HepG2 (cell line): ENCODE data around the gene SYNE1. TPM values are rescaled to one million over a fixed set of nuclear protein-coding genes. Genes with fewer than 3 reads are reported as not detected.

Experiments
- HCFC1 ChIP-seq: fragments of 150-350 bp; IDR thresholded peaks from 2 replicates; pipeline ENCODE4 v1.6.1; 2014; ENCODE audit warnings: low read depth, low read length
- HNF1A ChIP-seq, 2 experiments: sonication (generic) in 1 of 2; formaldehyde crosslinking in 1 of 2; IDR thresholded peaks; 2 replicates each; pipeline versions ENCODE4 v1.4.0 to v1.6.1; 2016 to 2020; ENCODE audit warnings: borderline replicate concordance in 1 of 2, low read depth in 1 of 2, mild to moderate bottlenecking in 1 of 2, missing genetic modification reagents in 1 of 2
- HNF4G ChIP-seq, 2 experiments: sonication (generic) in 1 of 2; formaldehyde crosslinking in 1 of 2; IDR thresholded peaks; 2 replicates each; pipeline versions ENCODE4 v1.4.0 to v1.6.1; 2011 to 2020; ENCODE audit warnings: borderline replicate concordance in 2 of 2, low read depth in 2 of 2, mild to moderate bottlenecking in 2 of 2, low read length in 1 of 2, missing genetic modification reagents in 1 of 2, moderate library complexity in 1 of 2
- KAT2B ChIP-seq: fragments of 150-350 bp; IDR thresholded peaks from 2 replicates; pipeline ENCODE4 v1.6.1; 2014; ENCODE audit warnings: low read depth, low read length, borderline replicate concordance
- LCORL ChIP-seq, 2 experiments: fragments of 450-650 bp in 1 of 2; sonication (generic) in 1 of 2; formaldehyde crosslinking in 1 of 2; IDR thresholded peaks; 2 replicates each; pipeline versions ENCODE4 v1.5.0 to v1.6.1; 2017 to 2020; ENCODE audit warnings: antibody characterized with exemption in 1 of 2, missing genetic modification reagents in 1 of 2
- RBFOX2 ChIP-seq: fragments of 200-400 bp; formaldehyde crosslinking; IDR thresholded peaks from 2 replicates; pipeline ENCODE4 v1.6.1; 2017; ENCODE audit warnings: low read depth, mild to moderate bottlenecking, low read length
- RCOR2 ChIP-seq: IDR thresholded peaks from 2 replicates; pipeline ENCODE4 v1.6.1; 2016; ENCODE audit warnings: missing biosample characterization, missing genetic modification reagents
- SOX6 ChIP-seq, 2 experiments: fragments of 450-650 bp in 1 of 2; sonication (generic) in 1 of 2; formaldehyde crosslinking in 1 of 2; IDR thresholded peaks; 2 replicates each; pipeline versions ENCODE4 v1.4.0 to v1.6.1; 2017 to 2020; ENCODE audit warnings: antibody characterized with exemption in 1 of 2, mild to moderate bottlenecking in 1 of 2, missing genetic modification reagents in 1 of 2
- TOPORS ChIP-seq: sonication (generic); formaldehyde crosslinking; IDR thresholded peaks from 2 replicates; pipeline ENCODE4 v1.8.0; 2023; ENCODE audit warnings: mild to moderate bottlenecking, missing genetic modification reagents
- ZNF180 ChIP-seq: sonication (generic); formaldehyde crosslinking; IDR thresholded peaks from 2 replicates; pipeline ENCODE4 v1.4.0; 2020; ENCODE audit warnings: low read depth, missing genetic modification reagents, borderline replicate concordance
- ZNF253 ChIP-seq: sonication (generic); formaldehyde crosslinking; IDR thresholded peaks from 2 replicates; pipeline ENCODE4 v1.8.0; 2022; ENCODE audit warnings: mild to moderate bottlenecking, missing genetic modification reagents, borderline replicate concordance
- ZNF431 ChIP-seq: sonication (generic); formaldehyde crosslinking; IDR thresholded peaks from 2 replicates; pipeline ENCODE4 v1.9.0; 2022; ENCODE audit warnings: missing genetic modification reagents, low read depth, mild to moderate bottlenecking, borderline replicate concordance
- ZNF552 ChIP-seq: sonication (generic); formaldehyde crosslinking; IDR thresholded peaks from 2 replicates; pipeline ENCODE4 v1.9.0; 2022; ENCODE audit warnings: missing genetic modification reagents, mild to moderate bottlenecking, borderline replicate concordance
- ZNF605 ChIP-seq: sonication (generic); formaldehyde crosslinking; IDR thresholded peaks from 2 replicates; pipeline ENCODE4 v1.8.0; 2022; ENCODE audit warnings: mild to moderate bottlenecking, missing genetic modification reagents
- ZNF772 ChIP-seq: sonication (generic); formaldehyde crosslinking; IDR thresholded peaks from 2 replicates; pipeline ENCODE4 v1.5.0; 2020; ENCODE audit warnings: mild to moderate bottlenecking, missing genetic modification reagents
- ZNF841 ChIP-seq: sonication (generic); formaldehyde crosslinking; IDR thresholded peaks from 2 replicates; pipeline ENCODE4 v1.8.1; 2023; ENCODE audit warnings: missing genetic modification reagents, borderline replicate concordance
- polyA plus RNA-seq, 8 experiments: library from polyadenylated mRNA; depleted of rRNA in 3 of 8; stranded (reverse) in 7 of 8; unstranded in 1 of 8; fragments of >200 nt; fragmentation: Illumina TruSeq in 4 of 8; extraction: Trizol in 4 of 8; gene quantifications; 2 replicates each; pipeline versions ENCODE4 v1.2.1 to v1.2.3, GENCODE V29; 2011 to 2016; ENCODE audit warnings: low read depth in 4 of 8, missing spikeins in 1 of 8, mixed read lengths in 1 of 8; ENCODE audit not compliant: insufficient read depth in 1 of 8
- total RNA-seq, 5 experiments: library from RNA; depleted of rRNA; stranded (reverse); fragments of >200 nt; fragmentation: Illumina TruSeq; extraction: Trizol; gene quantifications; 2 replicates each; pipeline ENCODE4 v1.2.3, GENCODE V29; 2016; ENCODE audit warnings: low read depth in 1 of 5
- TF ChIP-seq, protein P1 (sequence below): IDR thresholded peaks from 2 replicates; pipeline ENCODE4 v1.4.0; 2020; ENCODE audit warnings: mild to moderate bottlenecking, missing genetic modification reagents

Gene SYNE1
- total and polyA plus RNA-seq, 2 of the 13 experiments (the other 11 are each of a cell fraction or from before 2014, with no cell fraction given), result 5.5 to 15.9 TPM

DNA sequence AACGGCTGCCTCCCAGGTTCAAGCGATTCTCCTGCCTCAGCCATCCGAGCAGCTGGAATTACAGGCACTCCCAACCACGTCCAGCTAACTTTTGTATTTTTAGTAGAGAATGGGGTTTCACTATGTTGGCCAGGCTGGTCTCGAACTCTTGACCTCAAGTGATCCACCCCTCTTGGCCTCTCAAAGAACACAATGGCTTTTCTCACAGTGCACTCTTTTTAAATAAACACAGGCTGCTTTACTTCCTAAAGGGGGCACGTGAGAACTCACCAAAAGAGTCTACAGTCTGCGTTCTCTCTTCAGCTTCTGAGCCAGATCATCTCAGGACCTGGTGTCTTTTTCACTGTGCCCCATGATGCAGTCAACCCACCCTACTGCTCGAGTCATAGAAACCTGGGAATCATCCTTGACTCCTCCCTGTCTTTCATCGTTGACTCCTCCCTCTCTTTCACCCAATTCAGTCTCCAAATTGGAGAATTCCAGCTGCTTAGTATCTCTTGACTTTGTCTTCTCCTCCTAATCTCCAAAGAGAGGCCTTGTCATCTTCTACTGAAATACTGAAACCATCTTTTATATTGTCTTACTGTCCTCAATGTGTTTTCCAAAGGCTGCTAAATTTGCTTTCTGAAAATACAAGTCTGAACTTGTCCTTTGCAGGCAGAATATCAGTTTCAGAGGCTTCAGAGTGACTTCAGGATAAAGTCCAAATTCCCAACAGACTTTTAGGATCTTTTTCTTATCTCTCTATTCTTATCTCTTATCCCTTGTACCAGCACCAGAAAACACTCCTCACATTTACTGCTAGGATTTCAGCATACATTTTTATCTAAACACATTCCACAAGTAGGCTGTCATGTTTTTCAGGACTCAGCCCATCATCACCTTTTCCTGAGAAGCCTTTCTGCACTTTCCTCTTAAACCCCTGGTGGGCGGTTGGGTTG, 323.4 kb downstream of the SYNE1 start (continued):
- peak; percentile 34; the same call in 1 of the 2 replicates for TF ChIP-seq HNF1A (IDR thresholded peaks at IDR 0.05; ENCODE audit: low read depth)
- no peak for TF ChIP-seq HNF1A (CRISPR knock-in tag; IDR thresholded peaks at IDR 0.05; ENCODE audit: borderline replicate concordance)
- no peak for TF ChIP-seq LCORL (IDR thresholded peaks at IDR 0.05)
- no peak; the same call in 1 of the 2 replicates for TF ChIP-seq LCORL (CRISPR knock-in tag; IDR thresholded peaks at IDR 0.05)
- peak; percentile 34; the same call in 1 of the 2 replicates for TF ChIP-seq HNF4G (IDR thresholded peaks at IDR 0.05; ENCODE audit: borderline replicate concordance, low read depth, low read length)
- TF ChIP-seq HNF4G (CRISPR knock-in tag; IDR thresholded peaks at IDR 0.05; ENCODE audit: borderline replicate concordance, low read depth), result no peak
- TF ChIP-seq SOX6 (IDR thresholded peaks at IDR 0.05), result no peak
- TF ChIP-seq SOX6 (CRISPR knock-in tag; IDR thresholded peaks at IDR 0.05), result peak; percentile 71
- TF ChIP-seq ZNF552 (CRISPR knock-in tag), result no peak
- no peak for TF ChIP-seq HCFC1
- TF ChIP-seq TOPORS, result no peak
- TF ChIP-seq RCOR2 (CRISPR knock-in tag), result 0 out of 2 replicates have a peak, but pooled peaks have one; percentile 9
- TF ChIP-seq, protein P1, sequence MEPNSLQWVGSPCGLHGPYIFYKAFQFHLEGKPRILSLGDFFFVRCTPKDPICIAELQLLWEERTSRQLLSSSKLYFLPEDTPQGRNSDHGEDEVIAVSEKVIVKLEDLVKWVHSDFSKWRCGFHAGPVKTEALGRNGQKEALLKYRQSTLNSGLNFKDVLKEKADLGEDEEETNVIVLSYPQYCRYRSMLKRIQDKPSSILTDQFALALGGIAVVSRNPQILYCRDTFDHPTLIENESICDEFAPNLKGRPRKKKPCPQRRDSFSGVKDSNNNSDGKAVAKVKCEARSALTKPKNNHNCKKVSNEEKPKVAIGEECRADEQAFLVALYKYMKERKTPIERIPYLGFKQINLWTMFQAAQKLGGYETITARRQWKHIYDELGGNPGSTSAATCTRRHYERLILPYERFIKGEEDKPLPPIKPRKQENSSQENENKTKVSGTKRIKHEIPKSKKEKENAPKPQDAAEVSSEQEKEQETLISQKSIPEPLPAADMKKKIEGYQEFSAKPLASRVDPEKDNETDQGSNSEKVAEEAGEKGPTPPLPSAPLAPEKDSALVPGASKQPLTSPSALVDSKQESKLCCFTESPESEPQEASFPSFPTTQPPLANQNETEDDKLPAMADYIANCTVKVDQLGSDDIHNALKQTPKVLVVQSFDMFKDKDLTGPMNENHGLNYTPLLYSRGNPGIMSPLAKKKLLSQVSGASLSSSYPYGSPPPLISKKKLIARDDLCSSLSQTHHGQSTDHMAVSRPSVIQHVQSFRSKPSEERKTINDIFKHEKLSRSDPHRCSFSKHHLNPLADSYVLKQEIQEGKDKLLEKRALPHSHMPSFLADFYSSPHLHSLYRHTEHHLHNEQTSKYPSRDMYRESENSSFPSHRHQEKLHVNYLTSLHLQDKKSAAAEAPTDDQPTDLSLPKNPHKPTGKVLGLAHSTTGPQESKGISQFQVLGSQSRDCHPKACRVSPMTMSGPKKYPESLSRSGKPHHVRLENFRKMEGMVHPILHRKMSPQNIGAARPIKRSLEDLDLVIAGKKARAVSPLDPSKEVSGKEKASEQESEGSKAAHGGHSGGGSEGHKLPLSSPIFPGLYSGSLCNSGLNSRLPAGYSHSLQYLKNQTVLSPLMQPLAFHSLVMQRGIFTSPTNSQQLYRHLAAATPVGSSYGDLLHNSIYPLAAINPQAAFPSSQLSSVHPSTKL (CRISPR knock-in tag), result peak; percentile 11; the same call in 1 of the 2 replicates
- TF ChIP-seq ZNF431 (CRISPR knock-in tag), result no peak
- TF ChIP-seq ZNF772 (CRISPR knock-in tag), result peak; percentile 61; the same call in 1 of the 2 replicates
- no peak for TF ChIP-seq ZNF253 (CRISPR knock-in tag)
- TF ChIP-seq ZNF841 (CRISPR knock-in tag), result no peak
- TF ChIP-seq RBFOX2, result peak; percentile 23; the same call in 1 of the 2 replicates
- peak; percentile 60; the same call in 1 of the 2 replicates for TF ChIP-seq ZNF605 (CRISPR knock-in tag)
- no peak for TF ChIP-seq KAT2B
- TF ChIP-seq ZNF180 (CRISPR knock-in tag), result no peak
